BJ (cell line): ENCODE measurements around the gene POLR1B. TPM values are rescaled to one million over a fixed set of nuclear protein-coding genes. Genes with fewer than 3 reads are reported as not detected.

Experiments used
- CTCF ChIA-PET: fragments of 350-600 bp; formaldehyde crosslinking; extraction: SDS; loops from one replicate; lab custom pipeline; 2021; ENCODE audit warnings: antibody characterized with exemption, inconsistent platforms; lab: Yijun Ruan, JAX
- POLR2A ChIA-PET: fragments of 300-600 bp; sonication (Branson Sonifier 250); formaldehyde crosslinking; extraction: SDS; loops from one replicate; lab custom pipeline; 2021; ENCODE audit warnings: antibody characterized with exemption; lab: Charles Lee
- DNase-seq: peaks from one replicate; pipeline ENCODE4 v3.0.0-alpha.2; 2011; ENCODE audit warnings: low read depth
- H3K27me3 ChIP-seq: 2 replicates; pipeline ENCODE4 v1.6.0; 2011; ENCODE audit warnings: low read length; ENCODE audit not compliant: control insufficient read depth, insufficient read depth
- H3K36me3 ChIP-seq: 2 replicates; pipeline ENCODE4 v1.5.1; 2011; ENCODE audit warnings: low read length; ENCODE audit not compliant: control insufficient read depth, insufficient read depth
- H3K4me3 ChIP-seq: 2 replicates; pipeline ENCODE4 v1.5.1; 2011; ENCODE audit warnings: low read depth, mild to moderate bottlenecking, control low read depth, low read length
- CTCF ChIP-seq: IDR thresholded peaks from 2 replicates; pipeline ENCODE4 v1.5.1; 2011; ENCODE audit warnings: low read depth, mild to moderate bottlenecking, control low read depth, inconsistent platforms, low read length, moderate library complexity; ENCODE audit not compliant: insufficient read depth
- polyA plus RNA-seq: library from polyadenylated mRNA; depleted of rRNA; stranded (reverse); fragments of >200 nt; gene quantifications from 2 replicates; pipeline ENCODE4 v1.2.3, GENCODE V29; 2011

The POLR1B gene
- polyA plus RNA-seq, 1 experiment: 11.8 TPM

DNA sequence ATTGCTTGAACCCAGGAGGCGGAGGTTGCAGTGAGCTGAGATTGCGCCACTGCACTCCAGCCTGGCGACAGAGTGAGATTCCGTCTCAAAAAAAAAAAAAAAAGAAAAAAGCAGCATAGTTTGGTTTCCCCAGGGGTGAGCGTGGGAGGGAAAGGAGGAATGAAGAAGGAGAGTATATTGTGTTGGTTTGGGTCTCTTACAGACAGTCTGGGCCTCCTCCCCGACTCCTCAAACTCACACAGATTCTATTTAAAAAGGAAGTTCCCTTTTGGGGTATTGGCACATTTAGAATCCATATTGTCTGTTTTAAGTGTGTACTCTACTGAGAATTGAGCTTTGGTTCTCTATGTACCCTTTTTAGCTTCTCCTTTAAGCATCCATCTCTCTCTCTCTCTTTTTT lies 76.1 kb downstream of the POLR1B start:
- TF ChIP-seq CTCF: no peak
- DNase-seq: no peak
- Histone ChIP-seq H3K36me3 (no peaks in the 10 kb centered on the region), H3K4me3 (no peak overlapping the region), H3K27me3 (no peaks in the 10 kb centered on the region; the same call in none of the 2 replicates)
- ChIA-PET POLR2A (no interaction called here), CTCF (interaction anchor here (0.7 kb wide), 1 partner anchor 9 kb away, joined by 3 read pairs; no protein-coding TSS in a partner anchor)

DNA sequence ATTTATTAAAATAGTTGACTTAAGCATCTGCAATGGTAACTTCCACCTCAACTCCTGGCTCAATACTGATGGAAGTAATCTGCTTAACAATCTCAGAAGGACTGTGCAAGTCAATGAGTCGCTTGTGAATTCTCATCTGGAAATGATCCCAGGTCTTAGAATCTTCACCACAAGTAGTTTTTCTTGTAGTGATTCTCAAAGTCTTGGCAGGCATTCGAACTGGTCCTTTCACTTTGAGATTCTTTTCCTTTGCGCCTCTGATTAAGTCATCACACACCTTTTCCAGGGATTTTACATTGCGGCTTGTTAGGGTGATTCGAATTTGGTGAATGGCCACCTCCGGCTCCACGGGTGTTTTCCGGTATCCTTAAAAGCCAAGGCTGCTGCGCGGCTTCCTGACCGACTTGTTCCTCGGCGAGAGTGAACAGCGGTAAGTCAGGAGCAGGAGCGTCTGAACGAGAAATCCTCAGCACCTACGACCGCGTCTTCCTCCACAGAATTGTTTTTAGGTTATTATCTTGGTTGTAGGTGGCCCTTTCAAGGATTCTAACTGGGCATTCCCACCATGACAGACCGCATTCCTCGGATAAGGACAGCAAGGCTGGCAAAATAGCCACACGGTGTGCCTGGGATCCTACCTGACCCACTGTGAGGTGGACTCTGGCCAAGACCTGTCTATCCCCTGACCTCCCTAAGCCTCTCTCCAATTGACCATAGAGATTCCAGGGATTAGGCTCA lies 79.7 kb downstream of the POLR1B start:
- H3K36me3 ChIP-seq: no peaks in the 10 kb centered on the region
- DNase-seq: peak; percentile 48
- CTCF ChIA-PET: interaction anchor here (1.6 to 10.9 kb wide), 4 partner anchors 22 to 106 kb away, joined by 3 to 251 read pairs (median 9); no protein-coding TSS in a partner anchor
- TF ChIP-seq CTCF: no peak
- POLR2A ChIA-PET: interaction anchor here (0.6 kb wide), 1 partner anchor 10 kb away, joined by 3 read pairs; no protein-coding TSS in a partner anchor
- no peaks in the 10 kb centered on the region; the same call in 1 of the 2 replicates for H3K27me3 ChIP-seq
- no peak overlapping the region for H3K4me3 ChIP-seq

DNA sequence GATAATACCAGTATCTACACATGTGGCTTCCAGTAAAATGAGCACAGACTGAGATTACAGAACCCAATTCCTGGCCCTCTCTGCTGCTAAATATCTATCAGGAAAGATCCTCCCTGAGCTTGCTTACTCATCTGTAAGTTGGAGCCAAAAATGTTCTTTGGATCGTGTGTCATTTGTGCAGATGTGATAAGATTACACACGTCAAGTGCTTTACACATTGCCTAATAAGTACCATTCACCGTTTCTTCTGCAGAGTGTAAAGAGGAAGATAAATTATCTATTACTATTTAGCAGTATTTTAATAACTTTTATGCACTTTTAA lies 80.2 kb downstream of the POLR1B start:
- ChIA-PET CTCF (interaction anchor here (2.9 to 10.9 kb wide), 2 partner anchors 22 to 105 kb away, joined by 13 to 251 read pairs; no protein-coding TSS in a partner anchor), POLR2A (interaction anchor here (0.6 kb wide), 2 partner anchors 9 to 15 kb away, joined by 3 to 5 read pairs; no protein-coding TSS in a partner anchor)
- peak; percentile 75 for DNase-seq

GRCh38 chr2:112623913-112624777 lies 81.9 kb downstream of the POLR1B start:
- Histone ChIP-seq H3K27me3 (no peaks in the 10 kb centered on the region), H3K36me3 (no peaks in the 10 kb centered on the region), H3K4me3 (no peak overlapping the region)
- ChIA-PET POLR2A (no interaction called here), CTCF (interaction anchor here (1.0 to 10.9 kb wide), 5 partner anchors 19 to 103 kb away, joined by 3 to 251 read pairs (median 13); partner anchors contain the start of gene SLC20A1)
- TF ChIP-seq CTCF: no peak
- peak; percentile 59 for DNase-seq

More for the DNA sequence above, 80.2 kb downstream of the POLR1B start:
- TF ChIP-seq CTCF: no peak
- H3K36me3 ChIP-seq: no peaks in the 10 kb centered on the region
- no peak overlapping the region for H3K4me3 ChIP-seq
- no peaks in the 10 kb centered on the region for H3K27me3 ChIP-seq
